ENCODE data around the gene ARID2.

ARID2 gene

GRCh38 chr12:45850302-45850701 is 120.8 kb downstream of the ARID2 start:
- DNase-seq (ENCODE audit: low read depth in 4 of 4, low spot score in 1 of 4) = no peak

- DNase-seq (ENCODE audit: low read depth in 4 of 4, low spot score in 1 of 4) = no peak
Measured at GRCh38 chr12:45852508-45852907, 123.0 kb downstream of the ARID2 start.

GRCh38 chr12:45853550-45853949 is 124.0 kb downstream of the ARID2 start:
- DNase-seq (ENCODE audit: low read depth in 4 of 4, low spot score in 1 of 4) = no peak

- no peak for DNase-seq (ENCODE audit: low read depth in 4 of 4, low spot score in 1 of 4)
Measured at GRCh38 chr12:45863332-45863731, 133.8 kb downstream of the ARID2 start.

GRCh38 chr12:45866299-45866698 is 136.8 kb downstream of the ARID2 start:
- no peak for DNase-seq (ENCODE audit: low read depth in 4 of 4, low spot score in 1 of 4)

- no peak for DNase-seq (ENCODE audit: low read depth in 4 of 4, low spot score in 1 of 4)
Measured at GRCh38 chr12:45872446-45872845, 142.9 kb downstream of the ARID2 start.

GRCh38 chr12:45877069-45877468 is 147.6 kb downstream of the ARID2 start:
- no peak for DNase-seq (ENCODE audit: low read depth in 4 of 4, low spot score in 1 of 4)

- no peak for DNase-seq (ENCODE audit: low read depth in 4 of 4, low spot score in 1 of 4)
Measured at GRCh38 chr12:45878630-45879255, 149.2 kb downstream of the ARID2 start.

- DNase-seq (ENCODE audit: low read depth in 4 of 4, low spot score in 1 of 4) = no peak
Measured at GRCh38 chr12:45879363-45879895, 149.9 kb downstream of the ARID2 start.

GRCh38 chr12:45880533-45880932 is 151.0 kb downstream of the ARID2 start:
- DNase-seq (ENCODE audit: low read depth in 4 of 4, low spot score in 1 of 4) = no peak

GRCh38 chr12:45883187-45883586 is 153.7 kb downstream of the ARID2 start:
- no peak for DNase-seq (ENCODE audit: low read depth in 4 of 4, low spot score in 1 of 4)

GRCh38 chr12:45886685-45887084 is 157.2 kb downstream of the ARID2 start:
- no peak for DNase-seq (ENCODE audit: low read depth in 4 of 4, low spot score in 1 of 4)

GRCh38 chr12:45887544-45887943 is 158.0 kb downstream of the ARID2 start:
- no peak for DNase-seq (ENCODE audit: low read depth in 4 of 4, low spot score in 1 of 4)

GRCh38 chr12:45890276-45890675 is 160.8 kb downstream of the ARID2 start:
- no peak for DNase-seq (ENCODE audit: low read depth in 4 of 4, low spot score in 1 of 4)

GRCh38 chr12:45893240-45893639 is 163.7 kb downstream of the ARID2 start:
- no peak for DNase-seq (ENCODE audit: low read depth in 4 of 4, low spot score in 1 of 4)

- no peak for DNase-seq (ENCODE audit: low read depth in 4 of 4, low spot score in 1 of 4)
Measured at GRCh38 chr12:45895961-45896360, 166.5 kb downstream of the ARID2 start.

GRCh38 chr12:45898094-45898493 is 168.6 kb downstream of the ARID2 start:
- no peak for DNase-seq (ENCODE audit: low read depth in 4 of 4, low spot score in 1 of 4)

GRCh38 chr12:45907955-45908354 is 178.4 kb downstream of the ARID2 start:
- no peak for DNase-seq (ENCODE audit: low read depth in 4 of 4, low spot score in 1 of 4)

GRCh38 chr12:45909041-45909713 is 179.7 kb downstream of the ARID2 start:
- no peak for DNase-seq (ENCODE audit: low read depth in 4 of 4, low spot score in 1 of 4)

- DNase-seq (ENCODE audit: low read depth in 4 of 4, low spot score in 1 of 4) = no peak
Measured at GRCh38 chr12:45912774-45913173, 183.3 kb downstream of the ARID2 start.

- DNase-seq (ENCODE audit: low read depth in 4 of 4, low spot score in 1 of 4) = no peak
Measured at GRCh38 chr12:45913631-45914030, 184.1 kb downstream of the ARID2 start.

GRCh38 chr12:45914090-45914489 is 184.6 kb downstream of the ARID2 start:
- DNase-seq (ENCODE audit: low read depth in 4 of 4, low spot score in 1 of 4) = no peak

- no peak for DNase-seq (ENCODE audit: low read depth in 4 of 4, low spot score in 1 of 4)
Measured at GRCh38 chr12:45915405-45915804, 185.9 kb downstream of the ARID2 start.
